ENCODE results near the gene LSAMP.

The LSAMP gene

GRCh38 chr3:115977866-115978265, 467.4 kb downstream of the LSAMP start:
- no peaks in the 10 kb centered on the region for H3K9me3 Mint-ChIP-seq
- no peaks in the 10 kb centered on the region for H3K36me3 Mint-ChIP-seq
- no peak overlapping the region for H3K27ac Mint-ChIP-seq
- no peak overlapping the region for H3K4me3 Mint-ChIP-seq
- peaks cover 1% of the 10 kb centered on the region for H3K27me3 Mint-ChIP-seq
- no peaks in the 10 kb centered on the region for H3K4me1 Mint-ChIP-seq

- Mint-ChIP-seq H3K4me1 (no peaks in the 10 kb centered on the region), H3K4me3 (no peak overlapping the region), H3K36me3 (no peaks in the 10 kb centered on the region), H3K27ac (no peak overlapping the region), H3K9me3 (no peaks in the 10 kb centered on the region), H3K27me3 (peaks cover 1% of the 10 kb centered on the region)
Measured at GRCh38 chr3:115975796-115976195, 469.5 kb downstream of the LSAMP start.

DNA sequence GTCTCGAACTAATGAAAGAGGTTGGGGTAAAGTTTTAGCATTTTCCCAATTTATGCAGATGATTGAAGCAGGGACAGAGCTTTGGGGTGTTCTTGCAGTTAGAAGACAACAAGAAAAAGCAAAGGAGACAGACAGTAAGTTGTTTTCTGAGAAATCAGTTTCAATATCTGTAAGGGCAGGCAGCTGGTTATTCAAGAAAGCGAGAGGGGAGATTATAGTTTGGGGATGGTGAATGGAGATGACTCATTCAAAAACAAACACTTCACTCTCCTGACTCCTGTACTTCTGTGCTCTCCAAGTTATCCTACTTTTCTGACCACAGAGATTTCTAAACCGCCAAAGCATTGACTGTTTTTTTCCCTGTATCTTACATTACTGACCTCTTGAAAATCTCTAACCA, 469.9 kb downstream of the LSAMP start:
- Mint-ChIP-seq H3K27ac (no peak overlapping the region), H3K36me3 (no peaks in the 10 kb centered on the region), H3K27me3 (peaks cover 1% of the 10 kb centered on the region), H3K9me3 (no peaks in the 10 kb centered on the region), H3K4me3 (no peak overlapping the region), H3K4me1 (no peaks in the 10 kb centered on the region)

DNA sequence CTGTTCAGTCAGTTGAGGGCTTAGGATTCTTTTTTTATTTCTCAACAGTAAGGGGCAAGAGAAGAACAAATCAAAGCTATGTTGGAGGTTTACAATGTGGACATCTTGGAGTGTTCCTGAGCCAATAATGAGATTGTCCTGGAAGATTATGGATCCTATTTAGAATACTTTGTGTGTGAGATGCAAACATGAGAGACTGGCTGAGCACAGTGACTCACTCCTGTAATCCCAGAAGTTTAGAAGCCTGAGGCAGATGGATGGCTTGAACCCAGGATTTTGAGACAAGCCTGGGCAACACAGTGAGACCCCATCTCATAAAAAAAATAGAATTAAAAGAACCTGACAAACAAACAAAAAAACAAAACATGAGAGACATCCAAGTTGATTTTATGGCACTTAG, 470.3 kb downstream of the LSAMP start:
- Mint-ChIP-seq H3K27me3 (peaks cover 1% of the 10 kb centered on the region), H3K27ac (no peak overlapping the region), H3K4me1 (no peaks in the 10 kb centered on the region), H3K4me3 (no peak overlapping the region), H3K36me3 (no peaks in the 10 kb centered on the region), H3K9me3 (no peaks in the 10 kb centered on the region)

DNA sequence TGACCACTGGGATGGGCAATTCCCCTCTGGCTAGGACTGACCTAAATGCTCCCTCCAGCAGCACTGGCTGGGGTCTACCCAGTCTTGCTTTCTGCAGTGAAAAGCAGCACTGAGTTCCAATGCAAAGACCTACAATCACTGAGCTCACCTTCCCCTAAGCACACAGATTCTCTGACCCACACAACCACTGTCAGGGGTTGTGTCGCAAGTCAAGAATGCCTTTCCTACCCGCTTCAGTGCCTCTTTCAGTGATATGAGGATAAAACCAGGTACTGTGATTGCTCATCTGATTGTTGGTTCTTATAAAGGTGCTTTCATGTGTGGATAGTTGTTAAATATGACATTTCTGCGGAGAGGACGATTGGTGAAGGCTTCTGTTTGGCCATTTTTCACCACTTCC, 476.4 kb downstream of the LSAMP start:
- Mint-ChIP-seq H3K27me3 (peaks cover 1% of the 10 kb centered on the region), H3K4me1 (no peaks in the 10 kb centered on the region), H3K36me3 (no peaks in the 10 kb centered on the region), H3K27ac (no peak overlapping the region), H3K4me3 (no peak overlapping the region), H3K9me3 (peaks cover 6% of the 10 kb centered on the region)

GRCh38 chr3:115961380-115961779, 483.9 kb downstream of the LSAMP start:
- Mint-ChIP-seq H3K4me1 (no peaks in the 10 kb centered on the region), H3K27me3 (no peaks in the 10 kb centered on the region), H3K4me3 (no peak overlapping the region), H3K9me3 (no peaks in the 10 kb centered on the region), H3K36me3 (no peaks in the 10 kb centered on the region), H3K27ac (no peak overlapping the region)

GRCh38 chr3:115960799-115961198, 484.5 kb downstream of the LSAMP start:
- Mint-ChIP-seq H3K36me3 (no peaks in the 10 kb centered on the region), H3K27me3 (no peaks in the 10 kb centered on the region), H3K27ac (no peak overlapping the region), H3K4me1 (no peaks in the 10 kb centered on the region), H3K4me3 (no peak overlapping the region), H3K9me3 (no peaks in the 10 kb centered on the region)

DNA sequence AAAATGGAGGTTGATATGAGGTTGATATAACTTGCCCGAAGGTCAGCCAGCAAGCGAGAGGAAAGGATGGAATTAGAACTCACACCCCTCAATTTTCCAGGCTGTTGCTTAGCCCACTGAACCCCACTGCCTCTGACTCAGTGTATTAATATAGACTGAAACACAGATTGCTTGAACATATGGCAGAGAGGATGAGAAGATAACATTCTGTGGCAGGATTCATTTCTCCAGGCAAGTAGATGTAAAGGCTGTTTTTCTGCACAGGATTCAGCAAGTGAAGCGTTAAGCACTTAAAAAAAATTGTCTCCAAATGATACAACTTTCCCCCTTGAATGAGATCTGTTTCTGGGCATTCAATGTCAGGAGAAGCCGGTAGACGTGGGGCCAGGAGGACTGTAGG, 486.8 kb downstream of the LSAMP start:
- H3K4me1 Mint-ChIP-seq, result no peaks in the 10 kb centered on the region
- no peak overlapping the region for H3K27ac Mint-ChIP-seq

GRCh38 chr3:115947325-115947724, 498.0 kb downstream of the LSAMP start:
- H3K9me3 Mint-ChIP-seq, result no peaks in the 10 kb centered on the region
- H3K4me3 Mint-ChIP-seq, result no peak overlapping the region
- no peaks in the 10 kb centered on the region for H3K4me1 Mint-ChIP-seq
- no peak overlapping the region for H3K27ac Mint-ChIP-seq
- peaks cover 6% of the 10 kb centered on the region for H3K27me3 Mint-ChIP-seq
- no peaks in the 10 kb centered on the region for H3K36me3 Mint-ChIP-seq

More for the DNA sequence above, 486.8 kb downstream of the LSAMP start:
- Mint-ChIP-seq H3K4me3 (no peak overlapping the region), H3K36me3 (no peaks in the 10 kb centered on the region), H3K27me3 (no peaks in the 10 kb centered on the region), H3K9me3 (no peaks in the 10 kb centered on the region)

DNA sequence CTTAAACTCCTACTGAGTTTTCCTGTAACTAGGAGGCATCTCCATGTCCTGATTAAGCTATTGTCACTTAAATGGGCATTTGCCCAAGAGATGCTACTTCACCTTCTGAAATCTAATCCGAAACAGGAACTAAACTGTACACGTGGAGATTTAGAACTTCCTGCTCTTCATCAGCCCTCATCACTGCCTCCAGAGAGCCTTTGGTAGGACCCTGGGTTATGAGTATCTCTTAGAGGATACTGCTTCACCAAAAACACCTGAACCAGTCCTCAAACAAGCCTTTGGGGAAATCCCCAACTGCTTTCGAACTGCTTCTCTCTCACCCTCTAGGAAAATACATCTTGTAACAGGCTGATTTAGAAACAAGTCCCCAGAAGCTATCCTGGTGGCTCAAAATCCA, 501.7 kb downstream of the LSAMP start:
- H3K4me1 Mint-ChIP-seq, result no peaks in the 10 kb centered on the region
- H3K9me3 Mint-ChIP-seq, result peaks cover 3% of the 10 kb centered on the region
- no peak overlapping the region for H3K27ac Mint-ChIP-seq
- no peaks in the 10 kb centered on the region for H3K36me3 Mint-ChIP-seq
- H3K27me3 Mint-ChIP-seq, result peaks cover 8% of the 10 kb centered on the region
- H3K4me3 Mint-ChIP-seq, result no peak overlapping the region

DNA sequence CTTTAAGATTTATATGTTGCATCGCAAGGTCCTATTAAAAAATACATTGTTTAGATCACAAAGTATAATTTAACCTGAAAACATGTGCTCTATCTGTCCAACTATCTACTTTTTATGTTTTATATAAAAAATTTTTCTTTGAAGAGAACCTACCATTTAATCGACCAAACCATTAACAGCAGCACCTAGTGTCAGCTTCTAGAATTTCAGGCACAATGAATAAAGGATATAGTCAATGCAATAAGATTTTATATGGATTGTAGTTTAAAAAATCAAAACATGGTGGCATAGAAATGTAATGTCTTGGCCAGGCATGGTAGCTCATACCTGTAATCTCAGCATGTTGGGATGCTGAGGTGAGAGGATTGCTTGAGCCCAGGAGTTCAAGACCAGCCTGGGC, 508.2 kb downstream of the LSAMP start:
- Mint-ChIP-seq H3K4me3 (no peak overlapping the region), H3K27ac (no peak overlapping the region), H3K36me3 (no peaks in the 10 kb centered on the region), H3K4me1 (no peaks in the 10 kb centered on the region), H3K9me3 (peaks cover 3% of the 10 kb centered on the region), H3K27me3 (peaks cover 4% of the 10 kb centered on the region)

DNA sequence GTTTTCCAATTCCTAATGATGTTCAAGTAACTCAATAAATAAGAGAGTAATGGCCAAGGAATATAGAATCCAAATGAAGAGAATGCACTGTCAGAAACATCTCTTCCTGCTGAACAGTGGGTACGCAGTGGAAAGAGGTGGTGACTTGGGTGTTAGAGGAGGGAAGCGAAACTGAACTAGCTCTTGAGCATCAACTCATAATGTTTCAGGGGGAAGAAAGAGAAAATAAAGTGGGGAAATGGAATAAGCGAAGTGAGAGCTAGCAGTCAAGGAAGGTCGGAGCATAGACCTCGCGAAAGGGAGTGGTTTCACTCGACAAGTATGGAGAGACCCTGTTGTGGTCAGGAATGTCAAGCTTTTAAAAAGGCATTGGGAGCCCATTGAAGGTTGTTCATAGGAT, 512.5 kb downstream of the LSAMP start:
- Mint-ChIP-seq H3K27me3 (peaks cover 10% of the 10 kb centered on the region), H3K36me3 (no peaks in the 10 kb centered on the region), H3K27ac (no peak overlapping the region), H3K4me3 (no peak overlapping the region), H3K9me3 (no peaks in the 10 kb centered on the region), H3K4me1 (no peaks in the 10 kb centered on the region)

- Mint-ChIP-seq H3K36me3 (no peaks in the 10 kb centered on the region), H3K27me3 (peaks cover 11% of the 10 kb centered on the region), H3K4me1 (no peaks in the 10 kb centered on the region), H3K9me3 (no peaks in the 10 kb centered on the region), H3K27ac (no peak overlapping the region), H3K4me3 (no peak overlapping the region)
Measured at GRCh38 chr3:115931581-115931980, 513.7 kb downstream of the LSAMP start.

DNA sequence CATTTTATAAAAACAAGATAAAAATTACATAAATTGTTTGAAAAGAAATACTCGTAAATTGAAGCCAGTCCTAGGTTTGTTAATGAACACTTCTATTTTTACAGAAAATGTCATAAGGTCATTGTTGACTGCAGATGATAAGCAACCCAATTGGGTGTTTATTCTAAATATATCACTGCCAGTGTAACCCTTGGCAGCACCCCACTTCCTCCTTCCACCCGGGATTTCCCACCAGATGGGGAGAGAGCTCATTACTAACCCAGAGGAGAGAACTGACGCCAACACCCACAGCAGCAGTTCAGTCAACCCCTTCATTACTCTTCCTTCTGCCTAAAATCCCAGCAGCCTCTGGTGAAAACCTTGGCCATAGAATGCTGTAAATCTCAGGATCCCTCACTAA, 514.4 kb downstream of the LSAMP start:
- no peaks in the 10 kb centered on the region for H3K9me3 Mint-ChIP-seq
- no peaks in the 10 kb centered on the region for H3K4me1 Mint-ChIP-seq
- H3K27me3 Mint-ChIP-seq, result peaks cover 13% of the 10 kb centered on the region
- H3K36me3 Mint-ChIP-seq, result no peaks in the 10 kb centered on the region
- H3K4me3 Mint-ChIP-seq, result no peak overlapping the region
- H3K27ac Mint-ChIP-seq, result no peak overlapping the region

- H3K9me3 Mint-ChIP-seq, result no peaks in the 10 kb centered on the region
- H3K4me3 Mint-ChIP-seq, result no peak overlapping the region
- H3K36me3 Mint-ChIP-seq, result no peaks in the 10 kb centered on the region
- no peaks in the 10 kb centered on the region for H3K4me1 Mint-ChIP-seq
- H3K27me3 Mint-ChIP-seq, result peaks cover 12% of the 10 kb centered on the region
- H3K27ac Mint-ChIP-seq, result no peak overlapping the region
Measured at GRCh38 chr3:115930168-115930567, 515.1 kb downstream of the LSAMP start.

DNA sequence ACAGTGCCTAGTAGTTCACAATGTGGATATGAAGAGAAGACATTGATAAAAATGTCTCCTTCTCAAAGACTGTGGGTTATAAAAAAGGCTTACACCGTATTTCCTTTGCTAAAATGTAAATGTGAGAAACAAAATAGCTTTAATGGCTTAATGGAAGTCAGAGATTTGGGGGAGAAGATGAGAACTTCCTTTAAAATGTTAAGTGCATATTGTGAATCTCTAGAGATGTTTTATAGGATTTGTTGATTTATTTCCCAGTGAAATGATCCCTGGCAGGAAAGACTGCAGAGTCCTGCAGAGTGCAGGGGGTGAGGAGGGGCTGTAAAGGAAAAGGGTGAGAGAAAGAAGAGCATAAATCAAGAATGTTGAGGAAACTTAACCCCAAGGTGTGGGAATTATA, 516.9 kb downstream of the LSAMP start:
- peaks cover 13% of the 10 kb centered on the region for H3K27me3 Mint-ChIP-seq
- H3K4me3 Mint-ChIP-seq, result no peak overlapping the region
- no peak overlapping the region for H3K27ac Mint-ChIP-seq
- H3K36me3 Mint-ChIP-seq, result no peaks in the 10 kb centered on the region
- H3K4me1 Mint-ChIP-seq, result no peaks in the 10 kb centered on the region
- H3K9me3 Mint-ChIP-seq, result no peaks in the 10 kb centered on the region

- H3K9me3 Mint-ChIP-seq, result peaks cover 1% of the 10 kb centered on the region
- no peak overlapping the region for H3K27ac Mint-ChIP-seq
- peaks cover 13% of the 10 kb centered on the region for H3K27me3 Mint-ChIP-seq
- H3K36me3 Mint-ChIP-seq, result no peaks in the 10 kb centered on the region
- H3K4me1 Mint-ChIP-seq, result no peaks in the 10 kb centered on the region
- H3K4me3 Mint-ChIP-seq, result no peak overlapping the region
Measured at GRCh38 chr3:115927197-115927596, 518.1 kb downstream of the LSAMP start.
